Femur (tissue), 1 donor: ENCODE data around the gene MUC5B.
"Not testable (repeated sequence)": the region's sequence is repeated elsewhere in the genome, so short reads cannot be mapped to it uniquely, and the experiment has no call there.

Experiments used
- DNase-seq: peaks from one replicate; pipeline ENCODE4 v3.0.0-alpha.2; 2017

Gene MUC5B

DNA sequence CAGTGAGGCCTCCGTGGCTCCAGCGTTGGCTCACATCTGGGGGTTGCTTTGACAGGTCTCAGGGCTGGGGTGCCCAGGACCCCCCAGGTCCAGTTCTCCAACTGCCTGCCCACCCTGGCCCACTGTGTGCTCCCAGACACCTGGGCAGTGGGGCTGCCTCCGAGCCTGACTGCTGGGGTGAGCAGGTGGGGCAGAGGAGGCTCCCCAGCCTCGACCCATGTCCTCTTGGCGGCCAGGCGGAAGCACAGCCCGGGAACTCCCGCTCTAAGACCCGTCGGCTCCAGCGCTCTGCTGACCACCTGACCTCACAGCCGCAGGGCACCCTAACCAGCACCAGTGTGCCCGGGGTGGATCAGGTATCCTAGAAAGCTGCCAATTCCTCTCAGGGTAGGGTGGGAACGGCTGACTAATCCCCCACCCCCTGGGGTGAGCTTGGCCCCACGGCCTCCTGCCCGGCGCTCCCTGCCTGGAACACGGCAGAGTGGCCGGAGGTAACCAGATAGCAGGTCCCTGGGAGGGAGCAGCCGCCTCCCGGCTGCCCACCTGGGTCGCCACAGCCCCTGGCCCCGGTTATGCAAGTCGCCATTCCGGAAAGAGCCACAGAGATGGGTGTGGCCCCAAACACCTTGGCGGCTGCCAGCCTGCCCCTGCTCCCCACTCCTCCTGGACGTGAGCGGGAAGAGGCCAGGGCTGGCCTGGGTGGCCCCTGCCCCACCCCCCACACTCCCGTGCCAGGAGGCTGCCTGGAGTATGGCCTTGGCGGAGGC, 19.2 kb upstream of the MUC5B start:
- DNase-seq: peak; percentile 16

DNA sequence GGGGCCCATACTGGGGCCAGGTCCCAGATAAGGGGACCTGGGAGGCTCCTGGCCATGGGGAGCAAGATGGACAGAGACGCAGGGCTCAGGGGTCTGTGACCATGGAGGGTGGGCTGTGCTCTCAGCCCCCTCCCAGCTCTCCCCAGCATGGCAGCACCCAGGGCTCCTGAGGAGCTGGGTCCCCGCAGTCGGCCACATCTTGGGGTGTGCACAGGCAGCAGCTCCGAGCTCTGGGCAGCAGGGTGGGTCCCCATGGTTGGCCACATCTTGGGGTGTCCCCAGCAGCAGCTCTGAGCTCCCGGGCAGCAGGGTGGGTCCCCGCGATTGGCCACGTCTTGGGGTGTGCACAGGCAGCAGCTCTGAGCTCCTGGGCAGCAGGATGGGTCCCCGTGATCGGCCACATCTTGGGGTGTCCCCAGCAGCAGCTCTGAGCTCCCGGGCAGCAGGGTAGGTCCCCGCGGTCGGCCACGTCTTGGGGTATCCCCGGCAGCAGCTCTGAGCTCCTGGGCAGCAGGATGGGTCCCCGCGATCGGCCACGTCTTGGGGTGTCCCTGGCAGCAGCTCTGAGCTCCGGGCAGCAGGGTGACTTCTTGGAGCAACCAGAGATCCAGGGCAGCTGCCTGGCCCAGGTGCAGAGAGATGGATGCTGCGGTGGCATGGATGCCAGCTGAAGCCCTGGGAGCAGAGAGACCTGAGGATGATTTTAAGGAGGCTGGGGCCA, 18.3 kb upstream of the MUC5B start:
- DNase-seq: peak; percentile 11

DNA sequence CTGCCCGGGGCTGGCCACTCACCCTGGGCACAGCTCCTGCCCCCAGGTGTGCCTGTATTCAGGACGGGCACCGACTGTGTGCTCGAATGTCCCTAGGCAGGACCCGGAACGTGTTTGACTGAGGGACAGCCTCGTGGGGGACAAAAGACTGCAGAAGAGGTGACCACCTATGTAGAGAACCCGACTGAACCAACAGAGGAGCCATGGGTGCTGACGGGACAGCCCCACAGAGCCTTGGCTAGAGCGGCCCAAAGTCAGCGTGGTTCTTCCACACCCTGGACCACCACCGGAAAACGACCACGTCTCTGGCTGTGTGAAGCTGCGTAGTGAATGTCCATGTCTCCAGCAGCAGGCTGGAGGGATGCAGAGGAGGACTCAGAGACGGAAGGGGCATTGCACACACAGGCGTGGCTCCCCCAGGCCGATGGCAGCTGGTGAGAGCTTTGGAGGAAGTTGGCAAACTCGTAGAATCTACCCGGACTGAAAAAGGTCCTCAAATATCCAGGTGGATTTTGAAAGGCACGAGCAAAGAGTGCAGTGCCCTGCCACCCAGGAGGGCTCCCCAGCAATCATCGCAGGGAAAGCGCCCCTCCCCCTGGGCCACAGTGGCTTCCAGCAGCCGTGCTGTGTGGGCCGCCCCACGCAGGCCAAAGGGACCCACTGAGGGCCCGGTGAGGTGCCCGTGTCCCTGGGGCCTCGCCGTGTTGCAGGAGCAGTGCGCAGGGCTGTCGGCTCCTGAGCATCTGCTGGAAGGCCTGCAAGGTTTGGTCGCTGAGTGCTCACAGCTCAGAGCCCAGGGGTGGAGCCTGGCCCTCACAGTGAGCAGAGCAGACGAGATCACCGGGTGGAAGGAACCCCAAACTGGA, 17.5 kb upstream of the MUC5B start:
- DNase-seq: peak; percentile 6

DNA sequence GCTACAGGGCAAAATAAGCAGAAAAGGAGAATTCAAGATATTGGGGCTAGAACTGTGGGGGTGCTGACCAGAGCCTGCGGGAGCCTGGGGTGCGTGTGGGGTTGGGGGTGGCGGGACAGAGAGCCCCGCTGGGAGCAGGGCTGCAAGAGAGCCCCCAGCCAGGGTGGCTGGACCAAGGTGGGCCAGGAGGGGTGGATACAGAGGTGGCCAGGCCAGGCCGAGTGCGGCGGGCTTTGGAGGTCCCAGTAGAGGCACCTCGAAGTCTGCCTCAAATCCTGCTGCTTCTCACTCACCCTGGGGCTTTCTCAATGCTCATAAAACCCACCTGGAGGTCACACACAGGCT, 16.9 kb upstream of the MUC5B start:
- peak; percentile 5 for DNase-seq

DNA sequence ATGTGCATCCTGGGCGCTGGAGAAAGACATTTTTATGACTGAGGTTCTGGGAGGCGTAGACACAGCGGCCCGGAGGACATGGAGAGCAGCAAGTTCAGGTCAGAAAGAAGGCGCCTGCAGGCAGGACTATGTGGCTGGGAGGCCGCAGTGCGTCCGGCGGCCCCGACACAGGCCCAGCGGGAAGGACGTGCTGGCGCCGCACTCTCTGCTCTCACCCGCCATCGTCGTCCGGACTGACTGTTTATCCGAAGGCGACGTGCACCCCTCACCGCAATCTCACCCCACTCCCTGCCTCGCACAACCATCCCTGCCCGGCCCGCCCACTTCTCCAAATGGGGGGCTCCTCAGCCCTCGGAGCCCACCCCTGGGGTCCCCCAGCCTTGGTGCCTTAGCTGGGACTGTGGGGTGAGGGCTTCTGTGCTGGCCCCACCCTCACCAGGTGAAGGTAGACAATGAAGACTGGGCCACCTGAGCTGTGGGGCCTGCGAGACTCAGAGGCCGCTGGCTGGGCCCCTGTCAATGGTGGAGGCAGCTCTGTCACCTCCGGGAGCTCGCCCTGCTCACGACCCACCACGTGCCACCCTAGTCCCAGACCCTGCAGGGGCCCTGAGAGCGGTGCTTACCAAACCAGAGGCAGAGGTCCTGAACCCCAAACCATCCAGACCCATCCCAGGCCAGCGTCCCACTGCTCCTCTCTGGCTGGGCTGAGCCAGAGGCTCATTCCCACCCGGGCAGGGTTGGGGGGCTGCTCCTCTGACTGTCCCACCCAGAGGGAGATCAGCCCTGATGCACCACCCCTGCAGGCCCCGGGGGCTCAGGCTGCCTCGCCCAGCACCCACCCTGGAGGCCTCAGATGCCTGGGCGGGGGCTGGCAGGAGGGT, 16.2 kb upstream of the MUC5B start:
- DNase-seq: peak; percentile 18

DNA sequence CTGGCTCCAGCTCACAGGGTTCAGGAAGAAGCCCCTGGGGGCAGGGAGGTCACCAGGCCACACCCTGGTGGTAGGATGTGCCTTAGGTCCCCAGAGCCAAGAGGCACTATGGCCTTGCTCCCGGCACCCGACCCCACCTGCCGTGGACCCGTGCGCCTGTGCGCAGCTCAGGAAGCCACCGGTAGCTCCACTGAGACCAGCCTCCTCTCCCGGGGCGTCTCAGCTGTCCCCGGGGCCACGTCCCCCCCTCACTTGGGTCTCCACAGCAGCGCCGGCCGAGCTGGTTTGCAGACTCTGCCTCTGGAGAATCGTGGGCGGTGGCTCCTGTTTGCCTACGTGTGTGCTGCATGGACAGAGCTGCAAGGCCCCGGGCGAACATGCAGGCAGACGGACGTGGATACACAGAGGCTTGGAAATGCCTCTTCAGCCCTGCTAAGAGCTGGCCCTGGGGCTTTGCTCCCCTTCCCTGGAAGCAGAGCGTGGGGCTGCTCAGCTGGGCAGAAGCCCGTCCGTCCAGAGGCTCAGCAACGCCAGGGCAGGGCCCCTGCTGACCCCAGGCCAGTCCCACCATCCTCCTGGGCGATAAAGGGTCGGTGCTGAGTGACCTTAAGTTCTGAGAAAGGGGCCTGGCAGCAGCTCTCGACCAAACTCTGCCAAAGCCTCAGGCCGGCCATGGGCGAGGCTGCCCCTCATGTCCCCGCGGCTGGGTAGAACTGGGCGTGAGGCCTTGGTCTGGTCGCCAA, 15.3 kb upstream of the MUC5B start:
- DNase-seq: peak; percentile 11

DNA sequence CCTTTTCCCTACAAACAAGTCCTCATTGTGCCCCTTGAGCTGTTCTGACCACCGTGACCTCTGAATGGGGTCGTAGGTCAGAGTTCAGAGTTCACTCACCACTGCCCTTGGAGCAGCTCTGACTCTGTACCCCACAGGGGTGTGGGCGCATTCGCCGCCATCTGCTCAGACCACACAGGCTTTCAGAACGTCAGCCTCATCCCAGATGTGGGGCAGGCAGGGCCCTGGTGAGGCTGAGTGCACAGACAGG, 14.8 kb upstream of the MUC5B start:
- no peak for DNase-seq

DNA sequence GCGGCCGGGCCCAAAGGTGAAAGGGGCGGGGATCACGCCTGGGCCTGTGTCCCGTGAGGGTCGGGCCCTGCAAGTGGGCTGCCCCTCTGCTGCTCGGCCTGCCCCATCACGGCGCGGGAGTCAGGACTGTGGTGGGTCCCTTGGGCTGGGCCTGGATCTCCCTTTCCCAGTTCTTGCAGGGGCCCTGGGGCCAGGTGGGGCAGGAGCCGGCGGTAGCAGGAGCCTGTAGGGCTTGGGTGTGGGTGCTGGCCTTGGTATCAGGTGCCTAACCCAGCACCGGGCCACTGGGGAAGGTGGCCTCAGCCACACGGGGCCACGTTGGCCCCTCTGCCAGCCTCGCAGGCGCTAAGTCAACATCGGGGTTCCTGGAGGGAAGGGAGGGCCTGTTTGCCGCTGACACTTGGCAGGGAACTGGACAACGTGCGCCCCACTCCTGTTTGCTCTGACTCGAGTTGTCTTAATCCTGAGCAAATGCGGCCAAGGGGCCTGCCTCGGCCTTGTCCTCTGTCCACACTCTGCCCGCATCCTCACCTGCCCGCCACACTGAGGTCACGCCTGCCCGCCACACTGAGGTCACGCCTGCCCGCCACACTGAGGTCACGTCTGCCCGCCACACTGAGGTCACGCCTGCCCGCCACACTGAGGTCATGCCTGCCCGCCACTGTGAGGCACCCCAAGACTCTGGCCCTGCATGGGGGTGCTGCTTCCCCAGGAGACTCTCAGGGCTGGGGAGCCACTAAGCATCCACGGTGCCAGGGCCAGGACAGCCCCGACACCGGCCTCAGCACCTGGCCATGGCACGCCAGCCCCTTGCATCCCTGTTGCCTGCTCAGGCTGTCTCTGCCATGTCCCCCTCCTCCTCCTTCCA, 14.2 kb upstream of the MUC5B start:
- DNase-seq: peak; percentile 7

DNA sequence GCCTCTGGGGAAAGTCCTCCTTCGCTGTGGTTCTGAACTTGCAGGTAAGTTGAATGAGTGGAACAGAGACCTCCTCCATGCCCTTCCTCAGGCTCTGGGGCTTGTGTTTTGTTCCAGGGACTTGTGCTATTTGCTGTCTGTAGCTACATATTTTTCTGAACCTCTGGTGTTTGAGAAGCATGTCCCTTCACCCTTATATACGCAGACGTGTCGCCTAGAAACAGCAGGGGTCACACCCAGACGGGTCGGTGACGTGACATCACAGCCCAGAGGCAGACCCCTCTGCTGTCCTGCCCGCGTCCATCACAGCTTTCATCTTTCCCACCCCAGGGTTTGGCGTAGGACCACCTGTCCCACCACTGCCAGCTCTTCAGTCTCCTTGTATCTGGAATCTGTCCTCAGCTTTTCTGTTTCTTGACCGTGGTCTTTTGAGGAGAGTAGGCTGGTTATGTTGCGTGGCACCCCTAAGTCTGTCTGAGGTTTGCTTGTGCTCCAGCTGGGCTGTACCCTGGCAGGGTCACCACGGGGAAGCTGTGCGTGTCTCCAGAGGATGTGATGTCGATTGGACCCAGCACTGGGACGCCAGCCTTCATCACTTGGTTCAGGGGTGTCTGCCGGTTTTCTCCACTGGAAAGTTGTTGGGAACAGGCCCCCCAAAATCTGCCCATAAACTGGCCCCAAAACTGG, 13.4 kb upstream of the MUC5B start:
- peak; percentile 4 for DNase-seq

DNA sequence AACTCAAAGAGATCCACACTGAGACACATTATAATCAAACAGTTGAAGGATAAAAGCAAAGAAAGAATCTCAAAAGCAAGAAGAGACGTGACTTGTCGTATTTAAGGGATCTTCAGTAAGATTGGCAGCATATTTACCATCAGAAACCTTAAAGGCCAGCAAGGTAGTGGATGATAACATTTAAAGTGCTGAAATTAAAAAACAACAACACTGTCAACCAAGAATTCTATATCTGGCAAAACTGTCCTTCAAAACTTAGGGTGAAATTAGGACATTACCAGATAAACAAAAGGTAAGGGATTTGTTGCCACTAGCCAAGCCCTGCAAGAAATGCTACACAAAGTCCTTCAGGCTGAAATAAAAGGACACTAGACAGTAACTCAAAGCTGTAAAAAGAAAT, 11.0 kb upstream of the MUC5B start:
- DNase-seq: no peak

DNA sequence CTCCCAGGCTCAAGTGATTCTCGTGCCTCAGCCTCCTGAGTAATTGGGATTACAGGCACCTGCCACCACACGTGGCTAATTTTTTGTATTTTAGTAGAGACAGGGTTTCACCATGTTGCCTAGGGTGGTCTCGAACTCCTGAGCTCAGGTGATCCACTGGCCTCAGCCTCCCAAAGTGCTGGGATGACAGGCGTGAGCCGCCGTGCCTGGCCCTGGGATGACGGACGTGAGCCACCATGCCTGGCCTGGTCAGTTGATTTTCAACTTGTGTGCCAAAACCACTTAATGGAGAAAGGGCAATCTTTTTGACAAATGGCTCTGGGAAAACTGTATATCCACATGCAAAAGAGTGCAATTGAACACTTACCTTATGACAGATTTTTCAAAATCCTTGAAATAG, 7.0 kb upstream of the MUC5B start:
- not testable (repeated sequence) for DNase-seq

DNA sequence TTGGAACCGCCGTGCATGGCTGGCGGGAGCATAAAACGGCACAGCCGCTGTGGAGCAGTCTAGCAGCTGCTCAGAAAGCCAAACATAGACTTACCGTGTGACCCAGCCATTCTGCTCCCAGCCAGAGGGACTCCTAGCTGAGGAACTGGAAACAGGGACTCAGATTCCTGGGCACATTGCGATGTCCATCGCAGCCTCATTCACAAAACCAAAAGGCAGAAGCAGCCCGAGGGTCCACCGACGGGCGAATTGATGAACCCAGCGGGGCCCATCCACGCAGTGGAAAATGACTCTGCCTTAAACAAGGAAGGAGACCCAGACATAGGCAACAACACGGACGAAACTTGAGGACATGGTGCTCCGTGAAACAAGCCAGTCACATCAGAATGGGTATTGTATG, 5.7 kb upstream of the MUC5B start:
- DNase-seq: no peak

DNA sequence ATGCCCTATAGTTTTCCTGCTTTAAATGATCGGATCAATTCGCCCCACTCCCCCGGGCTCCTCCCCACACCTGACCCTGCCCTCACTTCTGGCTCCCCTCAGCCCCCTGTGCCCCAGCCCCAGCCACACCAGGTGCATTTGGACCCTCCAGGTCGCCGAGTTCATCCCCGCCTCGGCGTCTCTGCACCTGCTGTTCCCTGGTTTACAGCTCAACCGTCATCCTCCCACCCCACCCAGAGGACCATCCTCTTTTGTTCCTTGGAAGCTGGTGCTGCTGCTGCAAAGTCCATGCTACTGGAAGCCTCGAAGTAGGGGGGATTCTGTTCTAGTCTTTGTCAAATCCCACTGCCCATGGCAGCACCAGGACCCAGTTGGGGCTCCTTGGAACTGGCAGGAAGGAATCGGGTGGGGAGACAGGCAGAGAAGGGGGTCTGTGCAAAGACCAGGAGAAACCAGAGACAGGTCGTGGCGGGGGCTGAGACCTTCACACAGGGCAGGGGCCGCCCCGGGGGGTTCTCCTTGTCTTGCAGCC, 4.5 kb upstream of the MUC5B start:
- DNase-seq: no peak

DNA sequence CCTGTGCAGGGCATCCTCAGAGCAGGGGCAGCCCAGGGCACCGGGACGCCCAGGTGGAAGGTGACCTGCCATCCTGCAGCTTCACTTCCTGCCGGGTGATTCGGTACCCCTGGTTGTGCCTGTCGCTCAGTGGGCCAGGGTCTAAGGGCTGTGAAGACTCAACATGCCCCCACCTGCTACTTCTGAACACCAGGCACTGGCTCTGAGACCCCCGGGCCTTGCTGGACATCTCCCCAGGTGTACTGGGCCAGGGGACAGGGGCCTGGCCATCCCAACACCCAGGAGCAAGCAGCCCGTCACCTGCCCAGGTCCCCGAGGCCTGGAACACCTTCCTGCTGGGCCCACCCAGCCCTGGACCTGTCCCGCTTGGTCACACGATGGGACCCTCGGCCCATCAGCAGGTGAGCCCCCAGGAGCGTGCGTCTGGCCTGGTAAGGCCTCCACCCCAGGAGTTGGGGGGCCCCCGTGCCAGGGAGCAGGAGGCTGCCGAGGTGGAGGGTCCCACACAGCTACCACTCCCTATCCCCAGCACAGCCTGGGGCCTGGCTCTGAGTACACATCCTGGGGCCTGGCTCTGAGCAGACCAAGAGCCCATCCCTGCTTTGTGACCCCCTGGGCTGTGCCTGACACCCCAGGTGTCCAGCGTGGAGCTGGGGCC, 3.9 kb upstream of the MUC5B start:
- DNase-seq: no peak

DNA sequence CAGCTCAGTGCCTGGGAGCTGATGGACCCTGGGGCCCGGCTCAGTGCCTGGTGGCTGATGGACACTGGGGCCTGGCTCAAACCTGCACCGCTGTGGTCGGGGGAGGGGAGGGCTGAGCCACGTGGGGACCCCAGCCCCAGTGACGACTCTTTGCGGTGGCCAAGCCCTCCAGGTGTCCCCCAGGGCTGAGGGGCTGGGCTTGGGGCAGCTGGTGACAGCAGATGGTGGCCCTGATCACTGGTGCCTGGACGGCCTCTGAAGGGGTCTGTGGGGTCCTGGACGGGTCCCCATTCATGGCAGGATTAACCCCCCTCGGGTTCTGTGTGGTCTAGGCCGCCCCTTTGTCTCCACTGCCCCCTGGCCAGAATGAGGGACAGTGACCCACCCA, 3.4 kb upstream of the MUC5B start:
- DNase-seq: no peak

DNA sequence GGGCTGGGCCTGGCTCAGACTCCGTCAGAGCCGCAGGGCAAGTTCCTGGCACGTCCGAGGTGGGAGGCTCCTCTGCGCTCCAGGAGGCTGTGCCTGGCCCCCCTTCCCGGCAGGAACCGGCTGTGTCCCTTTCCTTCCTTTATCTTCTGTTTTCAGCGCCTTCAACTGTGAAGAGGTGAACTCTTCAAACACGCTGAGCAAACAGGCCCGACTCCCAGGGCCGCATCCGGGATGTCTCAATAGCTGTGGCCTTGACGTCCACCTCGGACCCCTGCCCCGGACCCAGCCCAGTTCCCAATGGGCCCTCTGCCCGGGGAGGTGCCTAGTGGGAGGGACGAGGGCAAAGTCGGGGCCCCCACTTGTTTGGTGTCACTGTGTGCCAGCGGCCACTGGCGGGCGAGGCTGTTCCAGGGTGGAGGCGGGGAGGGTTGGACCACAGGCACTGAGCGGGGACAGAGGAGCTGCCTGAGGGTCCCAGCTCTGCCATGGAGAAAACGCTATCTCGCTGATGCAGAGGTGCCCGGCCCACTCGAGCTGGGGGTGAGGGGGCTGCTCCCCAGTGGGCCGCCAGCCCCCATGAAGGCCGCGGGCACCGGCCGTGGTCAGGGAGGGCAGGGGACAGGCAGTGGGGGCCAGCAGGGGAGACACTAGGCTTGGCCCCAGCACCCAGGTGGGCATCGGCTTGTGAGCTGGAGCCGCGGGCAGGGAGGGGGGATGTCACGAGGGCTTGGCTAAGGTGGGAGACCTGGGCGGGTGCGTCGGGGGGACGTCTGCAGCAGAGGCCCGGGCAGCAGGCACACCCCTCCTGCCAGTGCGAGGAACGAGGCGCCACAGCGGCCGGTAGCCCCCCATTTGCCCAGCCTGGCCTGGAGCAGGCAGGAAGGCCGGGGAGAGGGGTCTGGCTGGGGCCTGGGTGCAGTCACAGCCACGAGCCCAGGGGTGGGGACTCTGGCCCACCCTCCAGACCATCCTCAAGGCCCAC, 2.7 kb upstream of the MUC5B start:
- peak; percentile 10 for DNase-seq

DNA sequence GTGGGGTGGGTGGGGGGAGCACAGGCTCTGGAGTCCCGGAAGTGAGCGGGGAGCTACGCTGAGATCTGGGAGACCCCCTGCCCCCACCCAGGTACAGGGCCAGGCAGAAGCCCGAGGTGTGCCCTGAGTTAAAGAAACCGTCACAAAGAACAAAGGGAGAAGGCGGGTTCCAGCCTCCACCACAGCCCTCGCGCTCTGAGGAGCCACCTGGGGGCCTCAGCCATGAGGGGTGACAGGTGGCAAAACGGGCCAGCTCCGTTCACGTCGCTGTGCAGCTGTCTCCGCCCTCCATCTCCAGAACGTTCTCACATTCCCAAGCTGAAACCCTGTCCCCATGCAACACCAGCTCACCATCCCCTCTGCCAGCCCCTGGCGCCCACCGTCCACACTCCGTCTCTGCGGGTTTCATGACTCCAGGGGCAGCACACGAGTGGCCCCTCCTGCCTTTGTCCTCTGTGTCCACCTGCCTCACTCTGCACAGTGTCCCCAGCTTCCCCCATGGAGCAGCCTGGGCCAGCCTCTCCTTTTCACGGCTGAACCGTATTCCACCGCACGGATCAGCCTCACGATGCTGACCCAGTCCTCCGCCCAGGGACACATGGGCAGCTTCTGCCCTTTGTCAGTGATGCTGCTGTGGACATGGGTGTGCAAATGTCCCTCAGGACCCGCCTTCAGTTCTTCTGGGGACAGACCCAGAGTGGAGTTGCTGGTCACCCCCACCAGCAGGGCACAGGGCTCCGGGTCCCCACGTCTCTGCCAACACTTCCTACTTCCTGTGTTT, 1.7 kb upstream of the MUC5B start:
- peak; percentile 12 for DNase-seq

DNA sequence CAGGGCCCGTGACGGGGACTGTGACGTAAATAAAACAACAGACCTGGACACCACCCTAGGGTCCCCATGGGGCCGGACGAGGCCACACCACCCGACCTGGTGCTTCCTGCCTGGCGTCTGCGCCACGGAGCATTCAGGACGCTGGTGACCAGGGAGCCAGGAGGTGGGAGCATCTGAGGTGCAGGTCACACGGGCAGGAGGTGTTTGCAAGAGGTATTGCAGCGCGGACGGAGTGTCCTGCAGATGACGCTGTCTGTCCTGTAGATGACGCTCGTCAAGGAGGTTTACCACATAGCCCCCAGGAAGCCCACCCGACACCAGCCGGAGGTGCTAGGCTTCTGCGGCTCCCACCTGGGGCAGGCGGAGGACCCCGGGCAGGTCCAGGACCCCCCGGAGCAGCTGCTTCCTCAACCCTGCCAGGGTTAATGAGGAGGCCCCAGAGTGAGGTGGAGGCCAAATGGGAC, 986 bp upstream of the MUC5B start:
- DNase-seq: peak; percentile 12
